Measurements from ENCODE around the gene TCTN2. TPM values are rescaled to one million over a fixed set of nuclear protein-coding genes. Genes with fewer than 3 reads are reported as not detected.
A peak's percentile ranks its signal among the peaks of the same experiment; 100 is the strongest.

The TCTN2 gene
- total and polyA plus RNA-seq, 9 of the 15 experiments (the other 6 are each of a cell fraction or from before 2014, with no cell fraction given) = 0.58 to 5.5 (median 3.6) TPM

- TF ChIP-seq PBX2 (CRISPR knock-in tag; IDR thresholded peaks at IDR 0.05; ENCODE audit: low read depth) (no peak), PBX2 (tag; conservative IDR thresholded peaks at IDR 0.05; ENCODE audit: low read depth) (peak; percentile 70), ZNF57 (CRISPR knock-in tag; IDR thresholded peaks at IDR 0.05) (no peak), ATF3 (IDR thresholded peaks at IDR 0.05) (peak; percentile 75), ATF3 (CRISPR knock-in tag; conservative IDR thresholded peaks at IDR 0.05) (no peak), THAP12 (CRISPR knock-in tag; IDR thresholded peaks at IDR 0.05) (no peak), PRDM10 (IDR thresholded peaks at IDR 0.05; ENCODE audit: partially characterized antibody) (no peak), FOXK2 (conservative IDR thresholded peaks at IDR 0.05 in 1 of 2, IDR thresholded peaks at IDR 0.05 in 1 of 2; ENCODE audit: low read depth in 2 of 2) (no peak), JUND (IDR thresholded peaks at IDR 0.05; ENCODE audit: borderline replicate concordance, low read depth, low read length) (peak; percentile 28; the same call in 1 of the 2 replicates), JUND (tag; IDR thresholded peaks at IDR 0.05; ENCODE audit: borderline replicate concordance, low read depth, low read length) (peak; percentile 19; the same call in 1 of the 3 replicates), MEIS2 (IDR thresholded peaks at IDR 0.05; ENCODE audit: partially characterized antibody) (peak; percentile 66), MTA3 (IDR thresholded peaks at IDR 0.05; ENCODE audit: borderline replicate concordance) (no peak)
These were observed 10.8 kb upstream of the TCTN2 start (continued) for GRCh38 chr12:123659996-123660727.

Data from K562 (cell line).